Measurements from ENCODE around the gene CAND2. TPM values are rescaled to one million over a fixed set of nuclear protein-coding genes. Genes with fewer than 3 reads are reported as not detected.

CAND2 gene
- total RNA-seq, 3 donors from 2014 or later, result 1.8 to 5.6 (median 4.7) TPM

DNA sequence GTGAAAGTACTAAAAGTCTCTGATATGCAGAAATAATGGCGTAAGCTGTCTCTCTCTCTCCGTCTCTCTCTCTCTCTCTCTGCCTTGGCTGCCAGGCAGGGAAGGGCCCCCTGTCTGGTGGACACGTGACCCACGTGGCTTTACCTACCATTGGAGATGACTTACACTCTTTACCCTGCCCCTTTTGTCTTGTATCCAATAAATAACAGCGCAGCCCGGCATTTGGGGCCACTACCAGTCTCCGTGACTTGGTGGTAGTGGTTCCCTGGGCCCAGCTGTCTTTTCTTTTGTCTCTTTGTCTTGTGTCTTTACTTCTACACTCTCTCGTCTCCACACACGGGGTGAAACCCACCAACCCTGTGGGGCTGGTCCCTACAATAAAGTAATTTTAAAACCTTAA is 25.2 kb upstream of the CAND2 start:
- Histone ChIP-seq H3K36me3 (no peaks in the 10 kb centered on the region), H3K9me3 (no peaks in the 10 kb centered on the region), H3K27me3 (no peaks in the 10 kb centered on the region), H3K4me3 (no peak overlapping the region), H3K27ac (no peak overlapping the region), H3K4me1 (no peaks in the 10 kb centered on the region)
- TF ChIP-seq, protein P1, sequence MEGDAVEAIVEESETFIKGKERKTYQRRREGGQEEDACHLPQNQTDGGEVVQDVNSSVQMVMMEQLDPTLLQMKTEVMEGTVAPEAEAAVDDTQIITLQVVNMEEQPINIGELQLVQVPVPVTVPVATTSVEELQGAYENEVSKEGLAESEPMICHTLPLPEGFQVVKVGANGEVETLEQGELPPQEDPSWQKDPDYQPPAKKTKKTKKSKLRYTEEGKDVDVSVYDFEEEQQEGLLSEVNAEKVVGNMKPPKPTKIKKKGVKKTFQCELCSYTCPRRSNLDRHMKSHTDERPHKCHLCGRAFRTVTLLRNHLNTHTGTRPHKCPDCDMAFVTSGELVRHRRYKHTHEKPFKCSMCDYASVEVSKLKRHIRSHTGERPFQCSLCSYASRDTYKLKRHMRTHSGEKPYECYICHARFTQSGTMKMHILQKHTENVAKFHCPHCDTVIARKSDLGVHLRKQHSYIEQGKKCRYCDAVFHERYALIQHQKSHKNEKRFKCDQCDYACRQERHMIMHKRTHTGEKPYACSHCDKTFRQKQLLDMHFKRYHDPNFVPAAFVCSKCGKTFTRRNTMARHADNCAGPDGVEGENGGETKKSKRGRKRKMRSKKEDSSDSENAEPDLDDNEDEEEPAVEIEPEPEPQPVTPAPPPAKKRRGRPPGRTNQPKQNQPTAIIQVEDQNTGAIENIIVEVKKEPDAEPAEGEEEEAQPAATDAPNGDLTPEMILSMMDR (IDR thresholded peaks at IDR 0.05), result no peak
- TF ChIP-seq POLR2A (IDR thresholded peaks at IDR 0.05) (no peak), POLR2AphosphoS5 (IDR thresholded peaks at IDR 0.05) (no peak)
- no peak for DNase-seq (ENCODE audit: low spot score in 2 of 2)
- intact Hi-C loops (cut with DNase I; ENCODE audit: low total_unique reads), result no loop called here

DNA sequence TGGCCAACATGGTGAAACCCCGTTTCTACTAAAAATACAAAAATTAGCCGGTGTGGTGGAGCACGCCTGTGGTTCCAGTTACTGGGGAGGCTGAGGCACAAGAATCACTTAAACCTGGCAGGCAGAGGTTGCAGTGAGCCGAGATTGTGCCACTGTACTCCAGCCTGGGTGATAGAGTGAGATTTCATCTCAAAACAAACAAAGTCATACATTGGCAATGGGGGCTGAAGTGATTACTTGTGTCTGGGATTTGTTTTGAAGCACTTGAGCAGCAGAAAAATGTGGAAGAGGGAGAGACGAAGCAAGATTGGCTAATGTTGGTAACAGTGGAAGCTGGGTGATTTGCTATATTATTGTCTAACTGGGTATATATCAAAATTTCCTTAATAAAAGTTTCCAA is 24.0 kb upstream of the CAND2 start:
- Histone ChIP-seq H3K4me1 (no peaks in the 10 kb centered on the region), H3K9me3 (no peaks in the 10 kb centered on the region), H3K4me3 (no peak overlapping the region), H3K27me3 (no peaks in the 10 kb centered on the region), H3K36me3 (no peaks in the 10 kb centered on the region), H3K27ac (no peak overlapping the region)
- no peak for DNase-seq (ENCODE audit: low spot score in 2 of 2)
- TF ChIP-seq, protein P1 (IDR thresholded peaks at IDR 0.05), result no peak
- TF ChIP-seq POLR2AphosphoS5 (IDR thresholded peaks at IDR 0.05), result no peak
- TF ChIP-seq POLR2A (IDR thresholded peaks at IDR 0.05), result no peak
- intact Hi-C loops (cut with DNase I; ENCODE audit: low total_unique reads), result no loop called here

DNA sequence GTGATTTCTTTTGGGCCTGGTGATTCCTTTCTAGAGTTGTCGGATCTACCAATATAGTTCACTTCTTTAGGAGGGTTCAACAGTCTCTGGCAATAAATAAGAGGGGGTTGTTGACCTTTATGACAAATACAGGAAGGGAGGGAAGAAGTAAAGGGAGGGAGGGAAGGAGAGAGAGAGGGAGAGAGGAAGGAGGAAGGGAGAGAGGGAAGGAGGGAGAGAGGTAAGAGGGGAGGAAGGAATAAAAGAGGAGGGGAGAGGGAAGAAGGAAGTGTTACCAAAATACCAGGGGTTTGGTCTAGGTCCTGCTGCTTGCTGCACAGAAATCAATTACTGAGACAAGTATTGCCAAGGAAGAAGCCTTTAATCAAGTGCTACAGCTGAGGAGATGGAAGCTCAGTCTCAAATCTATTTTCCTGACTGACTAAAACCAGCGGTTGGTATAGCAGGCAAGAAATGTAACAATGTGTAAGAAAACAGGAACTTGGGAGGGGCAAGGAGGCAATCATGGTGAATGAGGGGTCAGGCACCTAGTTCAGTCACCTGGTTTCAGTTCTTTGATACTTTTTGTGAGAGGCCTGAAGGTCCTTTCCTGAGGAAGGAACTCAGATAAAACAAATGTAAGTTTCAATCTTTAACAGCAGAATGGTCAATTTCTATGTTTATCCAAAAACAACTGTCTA is 23.3 kb upstream of the CAND2 start:
- no peaks in the 10 kb centered on the region for H3K4me1 ChIP-seq
- no peaks in the 10 kb centered on the region for H3K27me3 ChIP-seq
- H3K36me3 ChIP-seq, result no peaks in the 10 kb centered on the region
- no peak for DNase-seq (ENCODE audit: low spot score in 2 of 2)
- intact Hi-C loops (cut with DNase I; ENCODE audit: low total_unique reads), result no loop called here
- H3K9me3 ChIP-seq, result no peaks in the 10 kb centered on the region
- H3K27ac ChIP-seq, result no peak overlapping the region
- TF ChIP-seq POLR2AphosphoS5 (IDR thresholded peaks at IDR 0.05), result no peak
- TF ChIP-seq POLR2A (IDR thresholded peaks at IDR 0.05), result no peak
- TF ChIP-seq, protein P1 (IDR thresholded peaks at IDR 0.05), result no peak
- H3K4me3 ChIP-seq, result no peak overlapping the region

DNA sequence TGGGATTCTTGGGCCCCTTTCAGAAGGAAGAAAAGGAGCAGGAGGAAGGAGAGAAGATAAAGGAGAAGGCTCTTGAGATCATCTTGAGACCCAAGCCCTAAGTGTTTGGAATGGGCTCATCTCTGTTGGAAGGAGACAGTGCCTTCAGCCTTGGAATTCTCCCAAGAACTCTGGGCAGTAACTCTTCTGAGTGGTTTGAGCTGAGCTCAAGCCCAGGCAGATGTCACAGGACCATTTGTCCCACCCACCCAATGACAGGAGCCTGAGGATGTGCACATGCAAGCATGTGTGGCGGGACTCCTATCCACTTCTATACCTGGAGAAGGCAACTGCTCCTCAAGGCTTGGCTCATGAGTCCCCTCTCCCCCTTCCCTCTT is 22.8 kb upstream of the CAND2 start:
- DNase-seq (ENCODE audit: low spot score in 2 of 2), result no peak
- H3K36me3 ChIP-seq, result no peaks in the 10 kb centered on the region
- TF ChIP-seq POLR2AphosphoS5 (IDR thresholded peaks at IDR 0.05) (no peak), POLR2A (IDR thresholded peaks at IDR 0.05) (no peak)
- TF ChIP-seq, protein P1 (IDR thresholded peaks at IDR 0.05), result no peak
- H3K4me1 ChIP-seq, result no peaks in the 10 kb centered on the region
- no peak overlapping the region for H3K27ac ChIP-seq
- intact Hi-C loops (cut with DNase I; ENCODE audit: low total_unique reads), result no loop called here
- H3K4me3 ChIP-seq, result no peak overlapping the region
- no peaks in the 10 kb centered on the region for H3K27me3 ChIP-seq
- H3K9me3 ChIP-seq, result no peaks in the 10 kb centered on the region

DNA sequence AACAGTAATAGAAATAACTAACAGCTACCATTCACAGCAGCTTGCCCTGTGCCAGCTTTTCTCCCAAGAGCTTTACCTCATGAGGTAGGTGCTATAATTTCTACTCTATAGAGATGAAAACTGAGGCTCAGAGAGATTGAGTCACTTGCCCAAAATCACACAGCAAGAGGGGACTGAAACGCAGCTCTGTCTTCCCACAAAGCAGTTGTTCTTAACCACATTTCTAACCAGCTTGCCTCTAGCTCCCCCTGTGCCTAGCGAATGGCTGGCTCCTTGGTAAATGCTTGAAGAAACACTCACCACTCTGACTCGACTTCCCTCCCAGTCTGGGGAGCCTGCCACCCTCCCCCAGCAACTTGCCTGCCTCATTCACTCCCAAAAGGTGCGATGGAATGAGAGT is 21.9 kb upstream of the CAND2 start:
- DNase-seq (ENCODE audit: low spot score in 2 of 2), result no peak
- H3K36me3 ChIP-seq, result no peaks in the 10 kb centered on the region
- H3K27ac ChIP-seq, result no peak overlapping the region
- H3K4me1 ChIP-seq, result no peaks in the 10 kb centered on the region
- no peak overlapping the region for H3K4me3 ChIP-seq
- TF ChIP-seq, protein P1 (IDR thresholded peaks at IDR 0.05), result no peak
- TF ChIP-seq POLR2A (IDR thresholded peaks at IDR 0.05) (no peak), POLR2AphosphoS5 (IDR thresholded peaks at IDR 0.05) (no peak)
- H3K9me3 ChIP-seq, result no peaks in the 10 kb centered on the region
- intact Hi-C loops (cut with DNase I; ENCODE audit: low total_unique reads), result no loop called here
- no peaks in the 10 kb centered on the region for H3K27me3 ChIP-seq

Data from breast epithelium (tissue), 4 donors.